ENCODE results near the gene RACGAP1.

DNA sequence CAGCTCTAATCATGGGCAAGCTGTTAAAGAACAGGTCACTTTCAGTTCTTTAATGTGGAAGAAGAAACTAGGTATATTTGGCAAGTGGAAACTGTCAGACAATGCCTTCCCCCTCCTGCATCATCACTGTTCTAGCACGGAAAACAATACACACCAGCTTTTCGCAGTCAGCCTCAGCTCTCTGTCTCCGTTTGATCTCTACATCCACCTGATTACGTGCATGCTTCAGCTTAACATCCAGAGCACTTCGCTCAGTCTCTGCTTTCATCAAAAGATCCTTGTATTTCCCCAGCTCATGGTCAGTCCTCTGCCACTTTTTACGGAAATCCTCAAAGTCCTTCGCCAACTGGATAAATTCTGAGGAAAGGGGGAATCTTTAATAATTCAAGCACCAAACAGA, 19.0 kb downstream of the RACGAP1 start:
- TF ChIP-seq, protein P1, sequence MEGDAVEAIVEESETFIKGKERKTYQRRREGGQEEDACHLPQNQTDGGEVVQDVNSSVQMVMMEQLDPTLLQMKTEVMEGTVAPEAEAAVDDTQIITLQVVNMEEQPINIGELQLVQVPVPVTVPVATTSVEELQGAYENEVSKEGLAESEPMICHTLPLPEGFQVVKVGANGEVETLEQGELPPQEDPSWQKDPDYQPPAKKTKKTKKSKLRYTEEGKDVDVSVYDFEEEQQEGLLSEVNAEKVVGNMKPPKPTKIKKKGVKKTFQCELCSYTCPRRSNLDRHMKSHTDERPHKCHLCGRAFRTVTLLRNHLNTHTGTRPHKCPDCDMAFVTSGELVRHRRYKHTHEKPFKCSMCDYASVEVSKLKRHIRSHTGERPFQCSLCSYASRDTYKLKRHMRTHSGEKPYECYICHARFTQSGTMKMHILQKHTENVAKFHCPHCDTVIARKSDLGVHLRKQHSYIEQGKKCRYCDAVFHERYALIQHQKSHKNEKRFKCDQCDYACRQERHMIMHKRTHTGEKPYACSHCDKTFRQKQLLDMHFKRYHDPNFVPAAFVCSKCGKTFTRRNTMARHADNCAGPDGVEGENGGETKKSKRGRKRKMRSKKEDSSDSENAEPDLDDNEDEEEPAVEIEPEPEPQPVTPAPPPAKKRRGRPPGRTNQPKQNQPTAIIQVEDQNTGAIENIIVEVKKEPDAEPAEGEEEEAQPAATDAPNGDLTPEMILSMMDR (IDR thresholded peaks at IDR 0.05; ENCODE audit: insufficient read depth, low read length): no peak
- TF ChIP-seq POLR2AphosphoS5 (IDR thresholded peaks at IDR 0.05; ENCODE audit: low read depth): no peak

Measured in HL-60 (cell line).